ENCODE data around the gene CATSPERE. TPM values are rescaled to one million over a fixed set of nuclear protein-coding genes. Genes with fewer than 3 reads are reported as not detected.
"Not testable (repeated sequence)": the region's sequence is repeated elsewhere in the genome, so short reads cannot be mapped to it uniquely, and the experiment has no call there.

Gene CATSPERE
- total RNA-seq, 2 donors from 2014 or later, result 0.26 to 2.3 TPM

- TF ChIP-seq CTCF (IDR thresholded peaks at IDR 0.05) (no peak), POLR2A (IDR thresholded peaks at IDR 0.05) (no peak)
- DNase-seq (no peak), ATAC-seq (no peak)
- WGBS, 2 donors, result 82 to 92% methylated on average over 2 of the region's 2 CpGs
- H3K36me3 ChIP-seq (replicated peaks in 1 of 2; ENCODE audit: insufficient read depth in 1 of 2, low read depth in 2 of 2), result no peaks in the 10 kb centered on the region
- H3K9me3 ChIP-seq, result peaks cover 0 to 18% (median 2%) of the 10 kb centered on the region in 3 donors
- no peak overlapping the region for H3K27ac ChIP-seq
- H3K4me3 ChIP-seq, result no peak overlapping the region
- no peaks in the 10 kb centered on the region for H3K27me3 ChIP-seq
- intact Hi-C loops (cut with DNase I), result no loop called here
- no peaks in the 10 kb centered on the region for H3K4me1 ChIP-seq
These were observed 112.7 kb downstream of the CATSPERE start for GRCh38 chr1:244573768-244574167.

- TF ChIP-seq POLR2A (IDR thresholded peaks at IDR 0.05) (no peak), CTCF (IDR thresholded peaks at IDR 0.05) (no peak)
These were observed 115.3 kb downstream of the CATSPERE start for GRCh38 chr1:244576259-244576892.

GRCh38 chr1:244578205-244578604 lies 117.1 kb downstream of the CATSPERE start:
- not testable (repeated sequence) for H3K4me1 ChIP-seq
- 85 to 92% methylated on average over 7 of the region's 7 CpGs for WGBS, 2 donors

More at GRCh38 chr1:244576259-244576892, 115.3 kb downstream of the CATSPERE start:
- Histone ChIP-seq H3K4me3 (no peak overlapping the region), H3K27me3 (no peaks in the 10 kb centered on the region), H3K4me1 (no peaks in the 10 kb centered on the region), H3K27ac (no peak overlapping the region), H3K36me3 (replicated peaks in 1 of 2; ENCODE audit: insufficient read depth in 1 of 2, low read depth in 2 of 2) (no peaks in the 10 kb centered on the region), H3K9me3 (peaks cover 0 to 18% (median 2%) of the 10 kb centered on the region in 3 donors)
- DNase-seq, result no peak
- WGBS, 2 donors, result 90 to 96% methylated on average over 3 of the region's 3 CpGs
- ATAC-seq, result no peak
- intact Hi-C loops (cut with DNase I), result no loop called here

GRCh38 chr1:244583358-244583982 lies 122.4 kb downstream of the CATSPERE start:
- no peak for TF ChIP-seq POLR2A (IDR thresholded peaks at IDR 0.05)
- TF ChIP-seq CTCF (IDR thresholded peaks at IDR 0.05), result no peak
- Histone ChIP-seq H3K4me3 (no peak overlapping the region), H3K36me3 (replicated peaks in 1 of 2; ENCODE audit: insufficient read depth in 1 of 2, low read depth in 2 of 2) (no peaks in the 10 kb centered on the region), H3K9me3 (no peaks in the 10 kb centered on the region), H3K4me1 (no peaks in the 10 kb centered on the region), H3K27me3 (no peaks in the 10 kb centered on the region), H3K27ac (no peak overlapping the region)
- WGBS, 2 donors, result 77 to 90% methylated on average over 11 of the region's 11 CpGs
- no peak for ATAC-seq
- no peak for DNase-seq
- intact Hi-C loops (cut with DNase I), result no loop called here

More at GRCh38 chr1:244578205-244578604, 117.1 kb downstream of the CATSPERE start:
- DNase-seq; H3K36me3 ChIP-seq (replicated peaks in 1 of 2; ENCODE audit: insufficient read depth in 1 of 2, low read depth in 2 of 2); intact Hi-C loops (cut with DNase I); H3K27me3 ChIP-seq; H3K27ac ChIP-seq; ATAC-seq; H3K4me3 ChIP-seq: not testable (repeated sequence)
- H3K9me3 ChIP-seq, result peaks cover 0 to 18% (median 2%) of the 10 kb centered on the region in 3 donors

- H3K27ac ChIP-seq, result no peak overlapping the region
- no peak for ATAC-seq
- H3K4me1 ChIP-seq, result no peaks in the 10 kb centered on the region
- DNase-seq, result no peak
- H3K36me3 ChIP-seq (replicated peaks in 1 of 2; ENCODE audit: insufficient read depth in 1 of 2, low read depth in 2 of 2), result no peaks in the 10 kb centered on the region
- H3K9me3 ChIP-seq, result no peaks in the 10 kb centered on the region
- H3K27me3 ChIP-seq, result no peaks in the 10 kb centered on the region
- TF ChIP-seq CTCF (IDR thresholded peaks at IDR 0.05) (no peak), POLR2A (IDR thresholded peaks at IDR 0.05) (no peak)
- intact Hi-C loops (cut with DNase I), result no loop called here
- no peak overlapping the region for H3K4me3 ChIP-seq
- 99 to 100% methylated on average over 3 to 4 of the region's 4 CpGs for WGBS, 2 donors
These were observed 124.8 kb downstream of the CATSPERE start for GRCh38 chr1:244585867-244586266.
